Chondrocyte (in vitro differentiated cells): ENCODE results near the gene PTK6. TPM values are rescaled to one million over a fixed set of nuclear protein-coding genes. Genes with fewer than 3 reads are reported as not detected.

Source experiments
- DNase-seq: peaks from one replicate; pipeline ENCODE4 v3.0.0; 2021; ENCODE audit warnings: mixed read lengths, low spot score
- H3K27ac Mint-ChIP-seq: one replicate; pipeline ENCODE4 v1.8.0; 2021; ENCODE audit warnings: mild to moderate bottlenecking, moderate library complexity, mixed read lengths; ENCODE audit not compliant: unreplicated experiment
- H3K27me3 Mint-ChIP-seq: 2 replicates; pipeline ENCODE4 v1.8.0; 2021; ENCODE audit warnings: low read depth, mixed read lengths
- H3K36me3 Mint-ChIP-seq: 2 replicates; pipeline ENCODE4 v1.8.0; 2021; ENCODE audit warnings: low read depth, mixed read lengths
- H3K4me1 Mint-ChIP-seq: 2 replicates; pipeline ENCODE4 v1.8.0; 2021; ENCODE audit warnings: low read depth, mild to moderate bottlenecking, mixed read lengths
- H3K4me3 Mint-ChIP-seq: one replicate; pipeline ENCODE4 v1.8.0; 2021; ENCODE audit warnings: mild to moderate bottlenecking, moderate library complexity, mixed read lengths; ENCODE audit not compliant: unreplicated experiment
- H3K9me3 Mint-ChIP-seq: 2 replicates; pipeline ENCODE4 v1.8.0; 2021; ENCODE audit warnings: low read depth, mixed read lengths
- total RNA-seq: library from RNA; stranded (reverse); gene quantifications from 3 replicates; pipeline ENCODE4 v1.2.1, GENCODE V29; 2021
- TF ChIP-seq, protein P1 (sequence below): fragments of 200-600 bp; sonication (generic); IDR thresholded peaks from 2 replicates; pipeline ENCODE4 v1.5.0; 2021; ENCODE audit warnings: antibody characterized with exemption, mild to moderate bottlenecking, moderate library complexity

Gene PTK6
- total RNA-seq, 1 donor from 2014 or later, result not detected

GRCh38 chr20:63542031-63542559 lies 4.9 kb upstream of the PTK6 start:
- Mint-ChIP-seq H3K36me3 (no peaks in the 10 kb centered on the region), H3K27ac (no peak overlapping the region), H3K27me3 (peaks cover 6% of the 10 kb centered on the region), H3K4me1 (peaks cover 5% of the 10 kb centered on the region), H3K4me3 (no peak overlapping the region), H3K9me3 (no peaks in the 10 kb centered on the region)
- TF ChIP-seq, protein P1, sequence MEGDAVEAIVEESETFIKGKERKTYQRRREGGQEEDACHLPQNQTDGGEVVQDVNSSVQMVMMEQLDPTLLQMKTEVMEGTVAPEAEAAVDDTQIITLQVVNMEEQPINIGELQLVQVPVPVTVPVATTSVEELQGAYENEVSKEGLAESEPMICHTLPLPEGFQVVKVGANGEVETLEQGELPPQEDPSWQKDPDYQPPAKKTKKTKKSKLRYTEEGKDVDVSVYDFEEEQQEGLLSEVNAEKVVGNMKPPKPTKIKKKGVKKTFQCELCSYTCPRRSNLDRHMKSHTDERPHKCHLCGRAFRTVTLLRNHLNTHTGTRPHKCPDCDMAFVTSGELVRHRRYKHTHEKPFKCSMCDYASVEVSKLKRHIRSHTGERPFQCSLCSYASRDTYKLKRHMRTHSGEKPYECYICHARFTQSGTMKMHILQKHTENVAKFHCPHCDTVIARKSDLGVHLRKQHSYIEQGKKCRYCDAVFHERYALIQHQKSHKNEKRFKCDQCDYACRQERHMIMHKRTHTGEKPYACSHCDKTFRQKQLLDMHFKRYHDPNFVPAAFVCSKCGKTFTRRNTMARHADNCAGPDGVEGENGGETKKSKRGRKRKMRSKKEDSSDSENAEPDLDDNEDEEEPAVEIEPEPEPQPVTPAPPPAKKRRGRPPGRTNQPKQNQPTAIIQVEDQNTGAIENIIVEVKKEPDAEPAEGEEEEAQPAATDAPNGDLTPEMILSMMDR, result no peak
- no peak for DNase-seq

GRCh38 chr20:63541371-63541770 lies 4.2 kb upstream of the PTK6 start:
- Mint-ChIP-seq H3K36me3 (no peaks in the 10 kb centered on the region), H3K27ac (no peak overlapping the region), H3K4me1 (peaks cover 8% of the 10 kb centered on the region), H3K9me3 (no peaks in the 10 kb centered on the region), H3K4me3 (no peak overlapping the region), H3K27me3 (peaks cover 2% of the 10 kb centered on the region)
- TF ChIP-seq, protein P1, result no peak
- DNase-seq, result no peak

GRCh38 chr20:63540417-63541186 lies 3.4 kb upstream of the PTK6 start:
- H3K27ac Mint-ChIP-seq, result no peak overlapping the region
- no peaks in the 10 kb centered on the region for H3K36me3 Mint-ChIP-seq
- no peak overlapping the region for H3K4me3 Mint-ChIP-seq
- H3K27me3 Mint-ChIP-seq, result peaks cover 2% of the 10 kb centered on the region
- peaks cover 10% of the 10 kb centered on the region for H3K4me1 Mint-ChIP-seq
- no peaks in the 10 kb centered on the region for H3K9me3 Mint-ChIP-seq
- TF ChIP-seq, protein P1, result no peak
- DNase-seq, result no peak

- TF ChIP-seq, protein P1, result no peak
- Mint-ChIP-seq H3K36me3 (no peaks in the 10 kb centered on the region), H3K4me3 (no peak overlapping the region), H3K4me1 (peaks cover 10% of the 10 kb centered on the region), H3K27ac (no peak overlapping the region), H3K9me3 (no peaks in the 10 kb centered on the region), H3K27me3 (no peaks in the 10 kb centered on the region)
- DNase-seq, result no peak
Measured at GRCh38 chr20:63539441-63540370, 2.5 kb upstream of the PTK6 start.

- no peak overlapping the region for H3K27ac Mint-ChIP-seq
- H3K27me3 Mint-ChIP-seq, result no peaks in the 10 kb centered on the region
- TF ChIP-seq, protein P1, result no peak
- H3K4me3 Mint-ChIP-seq, result no peak overlapping the region
- no peaks in the 10 kb centered on the region for H3K9me3 Mint-ChIP-seq
- no peaks in the 10 kb centered on the region for H3K36me3 Mint-ChIP-seq
- DNase-seq, result no peak
- peaks cover 10% of the 10 kb centered on the region for H3K4me1 Mint-ChIP-seq
Measured at GRCh38 chr20:63539092-63539430, 1.9 kb upstream of the PTK6 start.
